ENCODE data around the gene ASB10. TPM values are rescaled to one million over a fixed set of nuclear protein-coding genes. Genes with fewer than 3 reads are reported as not detected.
A peak's percentile ranks its signal among the peaks of the same experiment; 100 is the strongest.

ASB10 gene
- total RNA-seq, 2 donors from 2014 or later, result not detected

DNA sequence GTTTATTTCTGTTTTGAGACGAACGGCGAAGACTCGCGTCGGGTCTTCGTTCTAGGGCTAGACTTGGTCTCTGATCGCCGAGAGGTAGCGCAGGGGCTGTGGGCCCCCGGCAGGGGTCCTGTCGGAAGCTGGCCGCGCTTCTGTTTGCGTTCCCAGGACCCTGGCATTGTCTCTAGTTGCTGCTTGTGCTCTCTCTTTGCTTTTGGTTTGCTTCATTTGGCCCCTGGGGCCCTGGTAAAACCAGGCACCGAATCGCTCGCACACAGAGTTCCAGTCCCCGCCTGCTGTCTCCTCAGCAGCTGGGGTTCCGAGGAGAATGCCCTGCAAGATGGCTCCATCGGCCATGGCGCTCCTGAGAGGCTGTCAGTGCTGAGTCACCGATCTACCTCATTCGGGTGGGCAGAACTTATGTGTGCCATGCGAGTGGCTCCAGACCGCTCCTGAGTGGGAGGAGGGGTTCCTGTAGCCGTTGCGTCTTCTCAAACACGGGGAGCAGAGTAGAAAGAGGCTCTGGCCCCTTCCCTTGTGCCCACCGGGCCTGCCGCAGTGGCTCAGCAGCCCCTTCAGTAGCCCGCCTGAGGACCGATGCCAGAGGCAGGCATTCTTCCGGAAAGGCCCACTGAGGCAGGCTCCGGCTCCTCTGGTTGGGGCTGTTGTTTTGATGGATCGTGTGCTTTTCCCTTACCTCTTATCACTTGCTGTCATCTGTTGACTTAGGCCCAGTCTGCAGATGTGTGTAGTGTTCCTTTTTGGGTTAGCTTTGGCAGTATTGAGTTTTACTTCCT is 46.1 kb upstream of the ASB10 start:
- Histone ChIP-seq H3K36me3 (peaks cover 0 to 5% of the 10 kb centered on the region in 2 donors), H3K27ac (peak overlapping the region; percentile 63 to 77), H3K4me1 (replicated peaks) (peaks cover 3% of the 10 kb centered on the region), H3K4me3 (peak overlapping the region; percentile 77 to 80), H3K9me3 (no peaks in the 10 kb centered on the region), H3K27me3 (replicated peaks; ENCODE audit: insufficient read depth) (no peaks in the 10 kb centered on the region)
- WGBS, result 5% methylated on average over 36 of the region's 36 CpGs
- no peak for TF ChIP-seq POLR2A (IDR thresholded peaks at IDR 0.05)
- TF ChIP-seq POLR2AphosphoS5 (IDR thresholded peaks at IDR 0.05), result no peak
- TF ChIP-seq, protein P1, sequence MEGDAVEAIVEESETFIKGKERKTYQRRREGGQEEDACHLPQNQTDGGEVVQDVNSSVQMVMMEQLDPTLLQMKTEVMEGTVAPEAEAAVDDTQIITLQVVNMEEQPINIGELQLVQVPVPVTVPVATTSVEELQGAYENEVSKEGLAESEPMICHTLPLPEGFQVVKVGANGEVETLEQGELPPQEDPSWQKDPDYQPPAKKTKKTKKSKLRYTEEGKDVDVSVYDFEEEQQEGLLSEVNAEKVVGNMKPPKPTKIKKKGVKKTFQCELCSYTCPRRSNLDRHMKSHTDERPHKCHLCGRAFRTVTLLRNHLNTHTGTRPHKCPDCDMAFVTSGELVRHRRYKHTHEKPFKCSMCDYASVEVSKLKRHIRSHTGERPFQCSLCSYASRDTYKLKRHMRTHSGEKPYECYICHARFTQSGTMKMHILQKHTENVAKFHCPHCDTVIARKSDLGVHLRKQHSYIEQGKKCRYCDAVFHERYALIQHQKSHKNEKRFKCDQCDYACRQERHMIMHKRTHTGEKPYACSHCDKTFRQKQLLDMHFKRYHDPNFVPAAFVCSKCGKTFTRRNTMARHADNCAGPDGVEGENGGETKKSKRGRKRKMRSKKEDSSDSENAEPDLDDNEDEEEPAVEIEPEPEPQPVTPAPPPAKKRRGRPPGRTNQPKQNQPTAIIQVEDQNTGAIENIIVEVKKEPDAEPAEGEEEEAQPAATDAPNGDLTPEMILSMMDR (IDR thresholded peaks at IDR 0.05), result no peak
- intact Hi-C loops (cut with DNase I), result no loop called here
- DNase-seq (ENCODE audit: low spot score), result peak; percentile 33

- 2% methylated on average over 77 of the region's 79 CpGs for WGBS
- peak; percentile 89 for DNase-seq (ENCODE audit: low spot score)
- TF ChIP-seq, protein P1 (IDR thresholded peaks at IDR 0.05), result no peak
- TF ChIP-seq POLR2AphosphoS5 (IDR thresholded peaks at IDR 0.05) (peak; percentile 87), POLR2A (IDR thresholded peaks at IDR 0.05) (peak; percentile 88)
- Histone ChIP-seq H3K27me3 (replicated peaks; ENCODE audit: insufficient read depth) (no peaks in the 10 kb centered on the region), H3K27ac (peak within 1 kb of the TSS; percentile 63 to 77), H3K36me3 (peaks cover 0 to under 1% of the 10 kb centered on the region in 2 donors), H3K9me3 (no peaks in the 10 kb centered on the region), H3K4me3 (peak within 1 kb of the TSS; percentile 77 to 80), H3K4me1 (replicated peaks) (peaks cover 3% of the 10 kb centered on the region)
- intact Hi-C loops (cut with DNase I), result no loop called here
Measured at GRCh38 chr7:151232091-151232916, 45.3 kb upstream of the ASB10 start, which contains the start of gene CHPF2. CHPF2 (plus strand) TSS chr7:151232483; CDS start chr7:151234012, 1,529 bp downstream.

DNA sequence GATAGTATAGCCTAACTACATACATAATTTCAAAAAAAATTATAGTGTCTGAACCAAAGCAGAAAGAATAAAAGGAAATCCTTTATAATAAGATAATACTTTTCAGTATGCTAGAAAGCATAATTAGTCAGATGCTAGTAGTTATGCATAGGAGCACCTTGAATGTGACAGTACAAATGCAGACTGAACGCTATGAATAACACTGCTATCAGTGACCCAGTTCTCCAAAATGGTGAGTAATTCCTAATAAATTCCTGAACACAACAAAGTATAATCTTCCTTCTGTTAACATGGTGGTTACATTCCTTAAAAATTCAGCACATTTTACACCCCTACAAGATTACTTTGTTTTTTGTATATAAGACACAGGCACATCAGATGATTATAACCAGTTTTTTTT is 44.0 kb upstream of the ASB10 start:
- Histone ChIP-seq H3K4me1 (replicated peaks) (peaks cover 5% of the 10 kb centered on the region), H3K9me3 (no peaks in the 10 kb centered on the region), H3K27me3 (replicated peaks; ENCODE audit: insufficient read depth) (no peaks in the 10 kb centered on the region), H3K4me3 (no peak overlapping the region), H3K27ac (no peak overlapping the region), H3K36me3 (no peaks in the 10 kb centered on the region)
- DNase-seq (ENCODE audit: low spot score), result no peak
- intact Hi-C loops (cut with DNase I), result no loop called here
- WGBS, result 61% methylated on average over 1 of the region's 1 CpG
- no peak for TF ChIP-seq POLR2AphosphoS5 (IDR thresholded peaks at IDR 0.05)

DNA sequence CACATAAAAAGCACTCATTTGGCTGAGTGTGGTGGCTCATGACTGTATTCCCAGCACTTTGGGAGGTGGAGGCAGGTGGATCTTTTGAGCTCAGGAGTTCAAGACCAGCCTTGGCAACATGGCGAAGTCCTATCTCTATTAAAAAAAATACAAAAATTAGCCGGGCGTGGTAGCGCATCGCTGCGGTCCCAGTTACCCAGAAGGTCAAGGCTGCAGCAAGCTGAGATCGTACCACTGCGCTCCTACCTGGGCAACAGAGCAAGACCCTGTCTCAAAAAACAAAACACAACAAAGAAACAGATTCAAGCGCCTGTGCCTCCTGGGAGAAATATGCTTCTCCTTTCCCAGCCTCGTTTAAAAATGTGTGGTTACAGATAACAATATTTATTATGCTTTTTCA is 42.2 kb upstream of the ASB10 start:
- intact Hi-C loops (cut with DNase I), result no loop called here
- no peaks in the 10 kb centered on the region for H3K9me3 ChIP-seq
- H3K27ac ChIP-seq, result no peak overlapping the region
- no peaks in the 10 kb centered on the region for H3K27me3 ChIP-seq (replicated peaks; ENCODE audit: insufficient read depth)
- no peak overlapping the region for H3K4me3 ChIP-seq
- TF ChIP-seq POLR2AphosphoS5 (IDR thresholded peaks at IDR 0.05), result no peak
- TF ChIP-seq, protein P1 (IDR thresholded peaks at IDR 0.05), result no peak
- no peak for TF ChIP-seq POLR2A (IDR thresholded peaks at IDR 0.05)
- DNase-seq (ENCODE audit: low spot score), result no peak
- peaks cover 9% of the 10 kb centered on the region for H3K4me1 ChIP-seq (replicated peaks)
- H3K36me3 ChIP-seq, result peaks cover 0 to 3% of the 10 kb centered on the region in 2 donors
- WGBS, result 89% methylated on average over 10 of the region's 10 CpGs

Data from prostate gland (tissue), 2 donors.